Loucy (cell line): Measurements from ENCODE around the gene CLK3.

Experiments used
- CTCF ChIP-seq: fragments of 200-600 bp; sonication (generic); conservative IDR thresholded peaks from 2 replicates; pipeline ENCODE4 v1.5.1; 2014; ENCODE audit warnings: mild to moderate bottlenecking, antibody characterized with exemption, low read length
- EZH2phosphoT487 ChIP-seq: fragments of 200-600 bp; IDR thresholded peaks from 2 replicates; pipeline ENCODE4 v1.6.1; 2018; ENCODE audit warnings: antibody characterized with exemption, mild to moderate bottlenecking, moderate library complexity, borderline replicate concordance

GRCh38 chr15:74642734-74643664, 27.4 kb downstream of the CLK3 start:
- TF ChIP-seq CTCF (no peak), EZH2phosphoT487 (no peak)
